Islet of Langerhans (tissue), 1 donor: Measurements from ENCODE around the gene WWOX.

Experiments
- FAIRE-seq: peaks from one replicate; lab custom pipeline; 2011; peaks lifted over from hg19 to GRCh38; lab: Jason Lieb, UNC

The WWOX gene

GRCh38 chr16:78695391-78695790 lies 595.9 kb downstream of the WWOX start:
- no peak for FAIRE-seq

GRCh38 chr16:78696797-78697196 lies 597.3 kb downstream of the WWOX start:
- no peak for FAIRE-seq

GRCh38 chr16:78697426-78697825 lies 598.0 kb downstream of the WWOX start:
- FAIRE-seq = no peak

- FAIRE-seq = no peak
Measured at GRCh38 chr16:78703936-78704335, 604.5 kb downstream of the WWOX start.

GRCh38 chr16:78704416-78704815 lies 605.0 kb downstream of the WWOX start:
- no peak for FAIRE-seq

GRCh38 chr16:78705694-78706093 lies 606.2 kb downstream of the WWOX start:
- FAIRE-seq = no peak

GRCh38 chr16:78706637-78707036 lies 607.2 kb downstream of the WWOX start:
- no peak for FAIRE-seq

- no peak for FAIRE-seq
Measured at GRCh38 chr16:78709137-78709884, 609.9 kb downstream of the WWOX start.

- FAIRE-seq = no peak
Measured at GRCh38 chr16:78715106-78715505, 615.7 kb downstream of the WWOX start.

- FAIRE-seq = no peak
Measured at GRCh38 chr16:78715673-78716072, 616.2 kb downstream of the WWOX start.

- no peak for FAIRE-seq
Measured at GRCh38 chr16:78718141-78718540, 618.7 kb downstream of the WWOX start.

- no peak for FAIRE-seq
Measured at GRCh38 chr16:78720416-78720815, 621.0 kb downstream of the WWOX start.

- no peak for FAIRE-seq
Measured at GRCh38 chr16:78727536-78727935, 628.1 kb downstream of the WWOX start.

- FAIRE-seq = no peak
Measured at GRCh38 chr16:78729687-78730086, 630.2 kb downstream of the WWOX start.

GRCh38 chr16:78731785-78732184 lies 632.3 kb downstream of the WWOX start:
- FAIRE-seq = no peak

GRCh38 chr16:78732696-78733095 lies 633.2 kb downstream of the WWOX start:
- FAIRE-seq = no peak

- FAIRE-seq = no peak
Measured at GRCh38 chr16:78735337-78735736, 635.9 kb downstream of the WWOX start.

GRCh38 chr16:78737630-78738029 lies 638.2 kb downstream of the WWOX start:
- no peak for FAIRE-seq

- no peak for FAIRE-seq
Measured at GRCh38 chr16:78738557-78738956, 639.1 kb downstream of the WWOX start.

- FAIRE-seq = no peak
Measured at GRCh38 chr16:78740269-78740668, 640.8 kb downstream of the WWOX start.

- no peak for FAIRE-seq
Measured at GRCh38 chr16:78742501-78743283, 643.2 kb downstream of the WWOX start.

- no peak for FAIRE-seq
Measured at GRCh38 chr16:78743556-78743955, 644.1 kb downstream of the WWOX start.

- FAIRE-seq = no peak
Measured at GRCh38 chr16:78744099-78744498, 644.6 kb downstream of the WWOX start.

- FAIRE-seq = no peak
Measured at GRCh38 chr16:78744796-78745107, 645.3 kb downstream of the WWOX start.
